GM19452 (cell line): ENCODE data around the gene ZBTB17.
"Not testable (repeated sequence)": the region's sequence is repeated elsewhere in the genome, so short reads cannot be mapped to it uniquely, and the experiment has no call there.

Experiments used
- ATAC-seq: cut with Tn5 transposase; IDR thresholded peaks from one replicate; pipeline ENCODE4 v1.9.1; 2021; ENCODE audit not compliant: unreplicated experiment

The ZBTB17 gene

GRCh38 chr1:15938628-15939161 is 37.2 kb downstream of the ZBTB17 start:
- ATAC-seq = no peak

GRCh38 chr1:15937706-15938168 is 38.2 kb downstream of the ZBTB17 start:
- ATAC-seq = no peak

- ATAC-seq = no peak
These were observed 38.8 kb downstream of the ZBTB17 start for GRCh38 chr1:15937146-15937545.

- no peak for ATAC-seq
These were observed 39.9 kb downstream of the ZBTB17 start for GRCh38 chr1:15936025-15936424.

GRCh38 chr1:15935056-15935950 is 40.6 kb downstream of the ZBTB17 start:
- no peak for ATAC-seq

DNA sequence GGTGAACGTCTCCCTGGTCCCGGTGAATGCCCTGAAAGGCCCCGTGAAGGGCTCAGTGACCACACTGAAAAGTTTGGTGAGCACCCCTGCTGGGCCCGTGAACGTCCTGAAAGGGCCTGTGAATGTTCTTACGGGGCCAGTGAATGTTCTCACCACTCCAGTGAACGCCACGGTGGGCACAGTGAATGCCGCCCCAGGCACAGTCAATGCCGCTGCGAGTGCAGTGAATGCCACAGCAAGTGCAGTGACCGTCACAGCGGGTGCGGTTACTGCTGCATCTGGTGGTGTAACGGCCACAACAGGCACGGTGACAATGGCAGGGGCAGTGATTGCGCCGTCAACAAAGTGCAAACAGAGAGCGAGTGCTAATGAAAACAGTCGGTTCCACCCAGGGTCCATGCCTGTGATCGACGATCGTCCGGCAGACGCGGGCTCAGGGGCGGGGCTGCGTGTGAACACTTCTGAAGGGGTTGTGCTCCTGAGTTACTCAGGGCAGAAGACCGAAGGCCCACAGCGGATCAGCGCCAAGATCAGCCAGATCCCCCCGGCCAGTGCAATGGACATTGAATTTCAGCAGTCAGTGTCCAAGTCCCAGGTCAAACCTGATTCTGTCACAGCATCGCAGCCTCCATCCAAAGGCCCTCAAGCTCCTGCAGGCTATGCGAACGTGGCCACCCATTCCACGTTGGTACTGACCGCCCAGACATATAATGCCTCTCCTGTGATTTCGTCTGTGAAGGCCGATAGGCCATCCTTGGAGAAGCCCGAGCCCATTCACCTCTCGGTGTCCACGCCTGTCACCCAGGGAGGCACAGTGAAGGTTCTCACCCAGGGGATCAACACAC is 41.5 kb downstream of the ZBTB17 start:
- no peak for ATAC-seq

- ATAC-seq = no peak
These were observed 42.2 kb downstream of the ZBTB17 start for GRCh38 chr1:15933684-15934083.

GRCh38 chr1:15932612-15933011 is 43.3 kb downstream of the ZBTB17 start:
- no peak for ATAC-seq

GRCh38 chr1:15931884-15932283 is 44.0 kb downstream of the ZBTB17 start:
- no peak for ATAC-seq

GRCh38 chr1:15931401-15931800 is 44.5 kb downstream of the ZBTB17 start:
- ATAC-seq = no peak

DNA sequence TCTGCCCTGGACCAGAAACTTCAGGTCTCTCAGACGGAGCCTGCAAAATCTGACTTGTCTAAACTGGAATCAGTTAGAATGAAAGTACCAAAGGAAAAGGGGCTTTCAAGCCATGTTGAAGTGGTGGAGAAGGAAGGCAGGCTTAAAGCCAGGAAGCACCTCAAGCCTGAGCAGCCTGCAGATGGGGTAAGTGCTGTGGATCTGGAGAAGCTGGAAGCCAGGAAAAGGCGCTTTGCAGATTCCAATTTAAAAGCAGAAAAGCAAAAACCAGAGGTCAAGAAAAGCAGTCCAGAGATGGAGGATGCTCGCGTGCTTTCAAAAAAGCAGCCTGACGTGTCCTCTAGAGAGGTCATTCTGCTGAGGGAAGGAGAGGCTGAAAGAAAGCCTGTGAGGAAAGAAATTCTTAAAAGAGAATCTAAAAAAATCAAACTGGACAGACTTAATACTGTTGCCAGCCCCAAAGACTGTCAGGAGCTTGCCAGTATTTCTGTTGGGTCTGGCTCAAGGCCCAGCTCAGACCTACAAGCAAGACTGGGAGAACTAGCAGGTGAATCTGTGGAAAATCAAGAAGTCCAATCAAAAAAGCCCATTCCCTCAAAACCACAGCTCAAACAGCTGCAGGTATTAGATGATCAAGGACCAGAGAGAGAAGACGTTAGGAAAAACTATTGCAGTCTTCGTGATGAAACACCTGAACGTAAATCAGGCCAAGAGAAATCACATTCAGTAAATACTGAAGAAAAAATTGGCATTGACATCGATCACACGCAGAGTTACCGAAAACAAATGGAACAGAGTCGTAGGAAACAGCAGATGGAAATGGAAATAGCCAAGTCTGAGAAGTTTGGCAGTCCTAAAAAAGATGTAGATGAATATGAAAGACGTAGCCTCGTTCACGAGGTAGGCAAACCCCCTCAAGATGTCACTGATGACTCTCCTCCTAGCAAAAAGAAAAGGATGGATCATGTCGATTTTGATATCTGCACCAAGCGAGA is 46.6 kb downstream of the ZBTB17 start:
- no peak for ATAC-seq

GRCh38 chr1:15926448-15926847 is 49.5 kb downstream of the ZBTB17 start:
- ATAC-seq = not testable (repeated sequence)

GRCh38 chr1:15923241-15923640 is 52.7 kb downstream of the ZBTB17 start:
- ATAC-seq = no peak

DNA sequence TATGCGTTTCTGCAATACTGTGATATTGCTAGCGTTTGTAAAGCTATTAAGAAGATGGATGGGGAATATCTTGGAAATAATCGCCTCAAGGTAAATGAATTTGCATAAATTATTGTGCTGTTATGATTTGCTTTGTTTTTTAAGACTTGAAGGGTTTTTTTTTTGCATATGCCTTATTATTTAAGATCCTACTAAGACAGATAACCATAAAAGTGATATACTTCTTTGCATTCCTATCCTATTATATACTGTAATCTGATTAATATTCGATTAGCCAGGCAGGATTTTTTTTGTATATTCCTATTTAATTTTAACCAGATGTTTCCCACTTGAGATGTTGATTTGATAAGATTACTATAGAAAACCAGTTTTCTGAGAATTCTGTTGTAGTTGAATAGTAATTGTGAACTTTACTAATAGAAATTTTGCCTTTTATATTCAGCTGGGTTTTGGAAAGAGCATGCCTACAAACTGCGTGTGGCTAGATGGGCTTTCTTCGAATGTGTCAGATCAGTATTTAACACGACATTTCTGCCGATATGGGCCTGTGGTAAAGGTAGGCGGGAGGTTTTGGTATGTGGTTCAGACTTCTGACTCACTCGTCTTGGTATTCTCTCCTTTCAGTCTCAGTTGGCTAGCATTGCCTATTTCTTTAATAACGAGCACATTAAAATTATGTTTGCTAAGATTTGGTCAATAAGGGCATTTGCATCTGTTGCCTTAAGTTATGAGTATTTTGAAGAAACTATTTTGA is 56.8 kb downstream of the ZBTB17 start:
- peak; percentile 65 for ATAC-seq

GRCh38 chr1:15916916-15917315 is 59.0 kb downstream of the ZBTB17 start:
- no peak for ATAC-seq

DNA sequence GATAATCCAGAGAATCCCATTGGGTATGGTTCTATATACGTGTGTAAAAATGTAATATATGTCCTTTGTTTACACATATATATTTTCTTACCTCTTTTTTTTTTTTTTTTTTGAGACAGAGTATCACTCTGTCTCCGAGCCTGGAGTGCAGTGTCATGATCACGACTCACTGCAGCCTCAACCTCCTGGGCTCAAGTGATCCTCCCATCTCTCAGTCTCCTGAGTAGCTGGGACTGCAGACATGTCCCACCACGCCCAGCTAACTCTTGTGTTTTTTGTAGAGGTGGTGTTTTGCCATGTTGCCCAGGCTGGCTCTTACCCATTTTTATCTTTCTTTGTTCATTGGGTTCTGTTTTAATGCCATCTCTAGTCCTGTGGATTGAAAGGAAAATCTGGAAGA is 59.5 kb downstream of the ZBTB17 start:
- ATAC-seq = no peak

DNA sequence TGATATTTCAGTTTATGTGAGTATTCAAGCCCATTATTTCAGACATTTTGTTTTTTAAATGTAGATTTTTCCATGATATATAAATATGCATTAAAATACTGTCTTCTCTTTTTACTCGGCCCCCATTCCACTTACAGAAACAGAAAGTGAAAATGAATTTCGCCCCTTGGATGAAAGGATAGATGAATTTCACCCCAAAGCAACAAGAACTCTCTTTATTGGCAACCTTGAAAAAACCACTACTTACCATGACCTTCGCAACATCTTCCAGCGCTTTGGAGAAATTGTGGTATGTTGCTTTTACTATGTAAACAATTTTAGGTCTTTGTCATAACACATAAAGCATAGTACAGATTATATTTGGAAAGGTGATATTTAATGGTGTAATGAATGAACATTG is 59.9 kb downstream of the ZBTB17 start:
- ATAC-seq = no peak

DNA sequence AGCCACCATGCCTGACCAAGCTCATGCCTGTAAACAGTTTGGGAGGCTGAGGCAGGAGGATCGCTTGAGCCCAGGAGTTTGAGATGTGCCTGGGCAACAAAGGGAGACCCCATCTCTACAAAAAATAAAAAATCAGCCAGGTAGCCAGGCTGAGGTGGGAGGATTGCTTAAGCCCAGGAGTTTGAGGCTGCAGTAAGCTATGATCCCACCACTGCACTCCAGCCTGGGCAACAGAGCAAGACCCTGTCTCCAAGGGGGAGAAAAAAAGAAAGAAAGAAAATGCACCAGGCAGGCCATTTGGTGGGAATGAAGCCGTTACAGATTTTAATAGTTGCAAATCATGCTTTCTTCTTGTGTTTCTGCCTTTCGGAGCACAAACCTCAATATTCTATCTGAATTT is 62.3 kb downstream of the ZBTB17 start:
- ATAC-seq = not testable (repeated sequence)

- no peak for ATAC-seq
These were observed 64.0 kb downstream of the ZBTB17 start for GRCh38 chr1:15911927-15912326.

DNA sequence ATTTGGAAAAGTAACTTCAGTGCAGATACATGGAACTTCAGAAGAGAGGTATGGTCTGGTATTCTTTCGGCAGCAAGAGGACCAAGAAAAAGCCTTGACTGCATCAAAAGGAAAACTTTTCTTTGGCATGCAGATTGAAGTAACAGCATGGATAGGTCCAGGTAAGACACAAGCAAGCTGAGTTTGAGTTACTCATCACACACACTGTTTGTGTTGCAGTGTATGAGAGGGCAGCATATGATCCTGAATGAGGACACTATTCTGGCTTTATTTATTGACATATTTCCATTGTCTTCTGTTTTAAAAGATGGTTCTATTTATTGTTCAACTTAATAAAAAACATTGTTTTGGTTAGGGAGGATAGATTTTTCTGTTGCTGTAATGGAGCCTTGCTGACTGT is 64.8 kb downstream of the ZBTB17 start:
- ATAC-seq = no peak
